Measurements from ENCODE around the gene SYPL1.

DNA sequence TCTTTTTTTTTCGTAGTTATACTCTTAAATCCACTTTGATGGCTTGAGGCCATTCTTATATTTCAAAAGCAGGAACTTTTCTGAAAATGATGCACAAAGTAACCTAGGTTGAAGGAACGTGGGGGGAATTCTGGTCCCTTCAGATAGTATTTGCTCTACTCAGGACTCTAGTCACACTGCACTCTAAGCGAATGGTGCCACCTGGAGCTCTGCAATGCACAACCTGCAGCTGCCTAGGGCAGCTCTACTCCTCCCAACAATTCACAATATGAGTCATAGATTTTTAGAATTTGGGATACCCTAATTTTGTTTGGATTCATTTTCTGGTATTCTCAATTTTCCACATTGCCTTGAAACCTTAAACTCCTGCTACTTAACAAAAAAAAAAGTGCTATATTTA lies 17.3 kb downstream of the SYPL1 start:
- no peak for TF ChIP-seq POLR2AphosphoS5 (IDR thresholded peaks at IDR 0.05; ENCODE audit: low read depth)
- TF ChIP-seq, protein P1, sequence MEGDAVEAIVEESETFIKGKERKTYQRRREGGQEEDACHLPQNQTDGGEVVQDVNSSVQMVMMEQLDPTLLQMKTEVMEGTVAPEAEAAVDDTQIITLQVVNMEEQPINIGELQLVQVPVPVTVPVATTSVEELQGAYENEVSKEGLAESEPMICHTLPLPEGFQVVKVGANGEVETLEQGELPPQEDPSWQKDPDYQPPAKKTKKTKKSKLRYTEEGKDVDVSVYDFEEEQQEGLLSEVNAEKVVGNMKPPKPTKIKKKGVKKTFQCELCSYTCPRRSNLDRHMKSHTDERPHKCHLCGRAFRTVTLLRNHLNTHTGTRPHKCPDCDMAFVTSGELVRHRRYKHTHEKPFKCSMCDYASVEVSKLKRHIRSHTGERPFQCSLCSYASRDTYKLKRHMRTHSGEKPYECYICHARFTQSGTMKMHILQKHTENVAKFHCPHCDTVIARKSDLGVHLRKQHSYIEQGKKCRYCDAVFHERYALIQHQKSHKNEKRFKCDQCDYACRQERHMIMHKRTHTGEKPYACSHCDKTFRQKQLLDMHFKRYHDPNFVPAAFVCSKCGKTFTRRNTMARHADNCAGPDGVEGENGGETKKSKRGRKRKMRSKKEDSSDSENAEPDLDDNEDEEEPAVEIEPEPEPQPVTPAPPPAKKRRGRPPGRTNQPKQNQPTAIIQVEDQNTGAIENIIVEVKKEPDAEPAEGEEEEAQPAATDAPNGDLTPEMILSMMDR (IDR thresholded peaks at IDR 0.05; ENCODE audit: insufficient read depth, low read length): no peak
- TF ChIP-seq, protein P2, sequence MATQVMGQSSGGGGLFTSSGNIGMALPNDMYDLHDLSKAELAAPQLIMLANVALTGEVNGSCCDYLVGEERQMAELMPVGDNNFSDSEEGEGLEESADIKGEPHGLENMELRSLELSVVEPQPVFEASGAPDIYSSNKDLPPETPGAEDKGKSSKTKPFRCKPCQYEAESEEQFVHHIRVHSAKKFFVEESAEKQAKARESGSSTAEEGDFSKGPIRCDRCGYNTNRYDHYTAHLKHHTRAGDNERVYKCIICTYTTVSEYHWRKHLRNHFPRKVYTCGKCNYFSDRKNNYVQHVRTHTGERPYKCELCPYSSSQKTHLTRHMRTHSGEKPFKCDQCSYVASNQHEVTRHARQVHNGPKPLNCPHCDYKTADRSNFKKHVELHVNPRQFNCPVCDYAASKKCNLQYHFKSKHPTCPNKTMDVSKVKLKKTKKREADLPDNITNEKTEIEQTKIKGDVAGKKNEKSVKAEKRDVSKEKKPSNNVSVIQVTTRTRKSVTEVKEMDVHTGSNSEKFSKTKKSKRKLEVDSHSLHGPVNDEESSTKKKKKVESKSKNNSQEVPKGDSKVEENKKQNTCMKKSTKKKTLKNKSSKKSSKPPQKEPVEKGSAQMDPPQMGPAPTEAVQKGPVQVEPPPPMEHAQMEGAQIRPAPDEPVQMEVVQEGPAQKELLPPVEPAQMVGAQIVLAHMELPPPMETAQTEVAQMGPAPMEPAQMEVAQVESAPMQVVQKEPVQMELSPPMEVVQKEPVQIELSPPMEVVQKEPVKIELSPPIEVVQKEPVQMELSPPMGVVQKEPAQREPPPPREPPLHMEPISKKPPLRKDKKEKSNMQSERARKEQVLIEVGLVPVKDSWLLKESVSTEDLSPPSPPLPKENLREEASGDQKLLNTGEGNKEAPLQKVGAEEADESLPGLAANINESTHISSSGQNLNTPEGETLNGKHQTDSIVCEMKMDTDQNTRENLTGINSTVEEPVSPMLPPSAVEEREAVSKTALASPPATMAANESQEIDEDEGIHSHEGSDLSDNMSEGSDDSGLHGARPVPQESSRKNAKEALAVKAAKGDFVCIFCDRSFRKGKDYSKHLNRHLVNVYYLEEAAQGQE (IDR thresholded peaks at IDR 0.05; ENCODE audit: insufficient replicate concordance, low read depth): no peak
- TF ChIP-seq SPI1 (IDR thresholded peaks at IDR 0.05; ENCODE audit: borderline replicate concordance, low read depth): no peak
- no peak for TF ChIP-seq GABPA (IDR thresholded peaks at IDR 0.05; ENCODE audit: low read depth)

All from HL-60 (cell line).